Chondrocyte (in vitro differentiated cells): Measurements from ENCODE around the gene PRDM12. TPM values are rescaled to one million over a fixed set of nuclear protein-coding genes. Genes with fewer than 3 reads are reported as not detected.

ENCODE experiments used
- DNase-seq: peaks from one replicate; pipeline ENCODE4 v3.0.0; 2021; ENCODE audit warnings: mixed read lengths, low spot score
- H3K27ac Mint-ChIP-seq: one replicate; pipeline ENCODE4 v1.8.0; 2021; ENCODE audit warnings: mild to moderate bottlenecking, moderate library complexity, mixed read lengths; ENCODE audit not compliant: unreplicated experiment
- H3K27me3 Mint-ChIP-seq: 2 replicates; pipeline ENCODE4 v1.8.0; 2021; ENCODE audit warnings: low read depth, mixed read lengths
- H3K36me3 Mint-ChIP-seq: 2 replicates; pipeline ENCODE4 v1.8.0; 2021; ENCODE audit warnings: low read depth, mixed read lengths
- H3K4me1 Mint-ChIP-seq: 2 replicates; pipeline ENCODE4 v1.8.0; 2021; ENCODE audit warnings: low read depth, mild to moderate bottlenecking, mixed read lengths
- H3K4me3 Mint-ChIP-seq: one replicate; pipeline ENCODE4 v1.8.0; 2021; ENCODE audit warnings: mild to moderate bottlenecking, moderate library complexity, mixed read lengths; ENCODE audit not compliant: unreplicated experiment
- H3K9me3 Mint-ChIP-seq: 2 replicates; pipeline ENCODE4 v1.8.0; 2021; ENCODE audit warnings: low read depth, mixed read lengths
- total RNA-seq: library from RNA; stranded (reverse); gene quantifications from 3 replicates; pipeline ENCODE4 v1.2.1, GENCODE V29; 2021
- TF ChIP-seq, protein P1 (sequence below): fragments of 200-600 bp; sonication (generic); IDR thresholded peaks from 2 replicates; pipeline ENCODE4 v1.5.0; 2021; ENCODE audit warnings: antibody characterized with exemption, mild to moderate bottlenecking, moderate library complexity

The PRDM12 gene
- total RNA-seq, 1 donor from 2014 or later, result 0.10 TPM

- Mint-ChIP-seq H3K36me3 (no peaks in the 10 kb centered on the region), H3K27me3 (peaks cover 37% of the 10 kb centered on the region), H3K9me3 (peaks cover 3% of the 10 kb centered on the region), H3K4me1 (no peaks in the 10 kb centered on the region), H3K4me3 (no peak overlapping the region), H3K27ac (no peak overlapping the region)
- TF ChIP-seq, protein P1, sequence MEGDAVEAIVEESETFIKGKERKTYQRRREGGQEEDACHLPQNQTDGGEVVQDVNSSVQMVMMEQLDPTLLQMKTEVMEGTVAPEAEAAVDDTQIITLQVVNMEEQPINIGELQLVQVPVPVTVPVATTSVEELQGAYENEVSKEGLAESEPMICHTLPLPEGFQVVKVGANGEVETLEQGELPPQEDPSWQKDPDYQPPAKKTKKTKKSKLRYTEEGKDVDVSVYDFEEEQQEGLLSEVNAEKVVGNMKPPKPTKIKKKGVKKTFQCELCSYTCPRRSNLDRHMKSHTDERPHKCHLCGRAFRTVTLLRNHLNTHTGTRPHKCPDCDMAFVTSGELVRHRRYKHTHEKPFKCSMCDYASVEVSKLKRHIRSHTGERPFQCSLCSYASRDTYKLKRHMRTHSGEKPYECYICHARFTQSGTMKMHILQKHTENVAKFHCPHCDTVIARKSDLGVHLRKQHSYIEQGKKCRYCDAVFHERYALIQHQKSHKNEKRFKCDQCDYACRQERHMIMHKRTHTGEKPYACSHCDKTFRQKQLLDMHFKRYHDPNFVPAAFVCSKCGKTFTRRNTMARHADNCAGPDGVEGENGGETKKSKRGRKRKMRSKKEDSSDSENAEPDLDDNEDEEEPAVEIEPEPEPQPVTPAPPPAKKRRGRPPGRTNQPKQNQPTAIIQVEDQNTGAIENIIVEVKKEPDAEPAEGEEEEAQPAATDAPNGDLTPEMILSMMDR, result no peak
- no peak for DNase-seq
Observed at GRCh38 chr9:130651752-130652151, 12.6 kb upstream of the PRDM12 start.

- Mint-ChIP-seq H3K27ac (no peak overlapping the region), H3K36me3 (peaks cover 2% of the 10 kb centered on the region), H3K27me3 (peaks cover 57% of the 10 kb centered on the region), H3K4me3 (no peak overlapping the region), H3K9me3 (no peaks in the 10 kb centered on the region), H3K4me1 (no peaks in the 10 kb centered on the region)
- TF ChIP-seq, protein P1, result no peak
- no peak for DNase-seq
Observed at GRCh38 chr9:130654879-130655278, 9.5 kb upstream of the PRDM12 start.

DNA sequence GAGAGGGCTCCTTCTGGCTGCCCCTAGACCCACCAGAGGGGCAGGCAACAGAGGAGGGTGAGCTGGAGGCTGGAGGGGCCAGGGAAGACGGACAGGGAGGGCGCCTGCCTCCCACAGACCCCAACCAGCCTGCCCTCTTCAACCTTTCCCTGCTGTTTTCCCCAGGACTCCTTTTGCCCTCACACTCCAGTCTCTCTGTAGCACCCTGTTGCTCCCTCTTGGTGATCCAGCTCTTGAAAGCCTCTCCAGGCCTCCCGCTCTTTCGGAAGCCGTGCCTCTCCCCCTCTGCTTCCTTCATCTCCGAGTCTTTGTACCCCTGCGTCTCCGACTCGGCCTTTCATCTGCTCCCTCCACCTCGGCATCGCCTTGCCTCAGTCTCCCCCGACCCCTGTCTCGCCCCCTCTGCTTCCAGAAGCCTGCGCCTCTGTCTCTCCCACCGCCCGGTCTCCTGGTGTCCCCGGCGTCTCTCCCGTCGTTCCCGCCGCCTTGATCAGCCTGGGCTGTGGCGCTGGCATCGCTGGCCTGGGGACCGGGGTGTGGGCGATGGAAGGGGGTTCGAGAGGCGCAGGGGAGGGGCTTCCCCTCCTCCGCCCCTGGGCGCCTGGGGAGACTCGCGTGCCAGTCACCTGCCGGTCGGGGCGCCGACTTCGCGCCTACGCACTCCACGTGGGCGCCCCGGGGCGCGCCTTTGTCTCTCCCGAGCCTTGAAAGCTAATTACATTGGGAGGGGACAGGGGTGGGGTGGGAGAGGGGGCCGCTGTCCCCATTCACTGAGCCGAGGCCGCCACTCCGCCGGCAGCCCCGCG, 5.3 kb upstream of the PRDM12 start:
- Mint-ChIP-seq H3K4me3 (no peak overlapping the region), H3K9me3 (no peaks in the 10 kb centered on the region), H3K36me3 (peaks cover 2% of the 10 kb centered on the region), H3K27ac (no peak overlapping the region), H3K4me1 (peaks cover 13% of the 10 kb centered on the region), H3K27me3 (peaks cover 66% of the 10 kb centered on the region)
- no peak for DNase-seq
- TF ChIP-seq, protein P1, result no peak

DNA sequence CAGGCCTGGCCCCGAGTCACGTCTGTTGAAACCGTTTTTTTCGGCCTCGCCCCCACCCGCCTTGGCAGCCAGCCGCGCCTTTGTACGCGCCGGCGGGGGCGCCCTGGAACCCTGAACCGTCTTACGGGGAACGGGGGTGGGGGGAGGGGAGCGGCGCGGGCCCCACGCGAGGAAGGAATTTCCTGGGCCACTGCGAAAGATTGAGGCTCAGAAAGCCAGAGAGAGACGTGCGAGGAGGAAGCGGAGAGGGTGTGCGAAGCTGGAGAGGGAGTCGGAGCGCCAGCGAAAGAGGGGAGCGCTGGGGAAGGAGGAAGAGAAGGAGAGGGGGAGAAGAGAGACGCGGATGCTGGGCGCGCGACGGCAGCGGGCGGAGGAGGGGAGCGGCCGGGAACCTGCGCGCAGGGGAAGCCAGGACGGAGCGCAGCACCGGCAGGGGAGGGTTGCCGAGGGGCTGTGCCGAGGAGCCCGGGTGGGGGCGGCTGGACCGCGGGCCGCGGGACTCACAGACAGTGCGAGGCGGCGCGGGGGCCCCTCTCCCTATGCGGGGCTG, 4.6 kb upstream of the PRDM12 start:
- H3K4me1 Mint-ChIP-seq, result peaks cover 14% of the 10 kb centered on the region
- peaks cover 70% of the 10 kb centered on the region for H3K27me3 Mint-ChIP-seq
- H3K27ac Mint-ChIP-seq, result no peak overlapping the region
- H3K36me3 Mint-ChIP-seq, result peaks cover 2% of the 10 kb centered on the region
- H3K9me3 Mint-ChIP-seq, result no peaks in the 10 kb centered on the region
- DNase-seq, result no peak
- H3K4me3 Mint-ChIP-seq, result no peak overlapping the region
- TF ChIP-seq, protein P1, result no peak

DNA sequence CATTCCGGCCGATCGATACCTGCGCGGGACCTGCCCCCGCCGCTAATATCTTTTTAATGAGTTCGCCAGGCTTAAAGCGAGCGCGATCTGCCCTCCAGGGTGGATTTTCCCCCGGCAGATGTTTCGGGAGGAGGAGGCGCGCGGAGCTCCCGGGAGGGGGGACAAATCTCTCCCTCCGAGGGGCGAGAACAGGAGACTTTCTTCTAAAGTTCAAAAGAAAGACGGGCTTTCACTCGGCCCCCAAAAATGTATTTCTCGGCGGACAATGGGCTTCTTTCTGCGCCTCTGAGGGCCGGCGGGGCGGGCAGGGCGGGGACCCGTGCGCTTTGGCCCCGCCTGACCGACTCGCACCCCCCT, 4.1 kb upstream of the PRDM12 start:
- Mint-ChIP-seq H3K27me3 (peaks cover 66% of the 10 kb centered on the region), H3K9me3 (no peaks in the 10 kb centered on the region), H3K4me1 (peaks cover 16% of the 10 kb centered on the region), H3K4me3 (no peak overlapping the region), H3K36me3 (peaks cover 2% of the 10 kb centered on the region), H3K27ac (no peak overlapping the region)
- TF ChIP-seq, protein P1, result no peak
- no peak for DNase-seq
